Activated CD8-positive, alpha-beta memory T cell treated with anti-CD3 and anti-CD28 coated beads for 36 hours (primary cell): ENCODE results near the gene TFDP2. TPM values are rescaled to one million over a fixed set of nuclear protein-coding genes. Genes with fewer than 3 reads are reported as not detected.
"Not testable (repeated sequence)": the region's sequence is repeated elsewhere in the genome, so short reads cannot be mapped to it uniquely, and the experiment has no call there.

Experiments
- CTCF ChIA-PET: fragments of 350-600 bp; sonication (Branson Sonifier 250); formaldehyde crosslinking; loops from one replicate; lab custom pipeline; 2021; ENCODE audit warnings: antibody characterized with exemption; lab: Charles Lee
- POLR2A ChIA-PET: fragments of 350-600 bp; sonication (Branson Sonifier 250); formaldehyde crosslinking; loops from one replicate; lab custom pipeline; 2021; ENCODE audit warnings: antibody characterized with exemption; lab: Charles Lee
- total RNA-seq, 2 experiments: library from RNA; stranded (reverse); gene quantifications; one replicate each; pipeline ENCODE4 v1.2.3, GENCODE V29; 2021

Gene TFDP2
- total RNA-seq, 2 experiments from 2014 or later = 25.0 to 26.6 TPM

DNA sequence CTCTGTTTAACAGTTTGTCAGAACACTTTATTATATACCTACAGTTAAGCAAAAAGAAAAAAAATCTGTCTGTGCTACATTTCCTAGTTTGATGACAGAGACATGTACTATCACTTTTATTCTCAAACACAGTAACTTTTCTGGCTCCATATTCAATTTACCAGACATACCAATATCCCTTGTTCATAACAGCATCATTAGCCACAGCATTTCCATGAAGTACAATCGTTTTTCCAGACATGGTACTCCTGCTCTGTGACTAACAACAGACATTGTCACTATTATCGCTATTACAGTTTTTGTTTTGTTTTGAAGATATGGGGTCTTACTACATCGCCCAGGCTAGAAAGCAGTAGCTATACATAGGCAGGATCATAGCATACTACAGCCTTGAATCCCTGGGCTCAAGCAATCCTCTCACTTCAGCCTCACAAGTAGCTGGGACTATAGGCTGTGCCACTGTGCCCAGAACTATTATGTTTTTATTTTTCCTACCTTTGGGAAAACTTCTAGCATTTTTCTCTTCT is 14.5 kb downstream of the TFDP2 start:
- ChIA-PET CTCF (no interaction called here), POLR2A (no interaction called here)

DNA sequence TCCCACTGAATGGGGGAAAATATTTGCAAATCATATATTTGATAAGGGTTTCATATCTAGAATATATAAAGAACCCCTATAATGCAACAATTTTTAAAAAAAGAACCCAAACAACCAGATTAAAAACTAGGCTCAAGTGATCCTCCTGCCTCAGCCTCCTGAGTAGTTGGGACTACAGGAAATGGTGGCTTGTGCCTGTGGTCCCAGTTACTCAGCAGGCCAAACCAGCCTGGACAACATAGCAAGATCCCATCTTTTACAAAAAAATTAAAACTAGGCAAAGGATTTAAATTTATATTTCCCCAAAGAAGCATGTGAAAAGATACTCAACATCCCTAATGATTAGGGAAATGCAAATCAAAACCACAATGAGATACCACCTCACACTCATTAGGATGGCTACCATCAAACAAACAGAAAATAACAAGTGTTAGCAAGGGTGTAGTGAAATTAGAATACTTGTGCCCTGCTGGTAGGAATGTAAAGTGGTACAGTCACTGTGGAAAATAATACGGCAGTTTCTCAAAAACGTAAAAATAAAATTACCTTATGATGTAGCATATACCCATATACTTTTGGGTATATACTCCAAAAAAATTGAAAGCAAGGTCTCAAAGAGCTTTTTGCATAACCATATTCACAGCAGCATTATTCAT is 19.7 kb downstream of the TFDP2 start:
- ChIA-PET POLR2A (no interaction called here), CTCF (no interaction called here)

DNA sequence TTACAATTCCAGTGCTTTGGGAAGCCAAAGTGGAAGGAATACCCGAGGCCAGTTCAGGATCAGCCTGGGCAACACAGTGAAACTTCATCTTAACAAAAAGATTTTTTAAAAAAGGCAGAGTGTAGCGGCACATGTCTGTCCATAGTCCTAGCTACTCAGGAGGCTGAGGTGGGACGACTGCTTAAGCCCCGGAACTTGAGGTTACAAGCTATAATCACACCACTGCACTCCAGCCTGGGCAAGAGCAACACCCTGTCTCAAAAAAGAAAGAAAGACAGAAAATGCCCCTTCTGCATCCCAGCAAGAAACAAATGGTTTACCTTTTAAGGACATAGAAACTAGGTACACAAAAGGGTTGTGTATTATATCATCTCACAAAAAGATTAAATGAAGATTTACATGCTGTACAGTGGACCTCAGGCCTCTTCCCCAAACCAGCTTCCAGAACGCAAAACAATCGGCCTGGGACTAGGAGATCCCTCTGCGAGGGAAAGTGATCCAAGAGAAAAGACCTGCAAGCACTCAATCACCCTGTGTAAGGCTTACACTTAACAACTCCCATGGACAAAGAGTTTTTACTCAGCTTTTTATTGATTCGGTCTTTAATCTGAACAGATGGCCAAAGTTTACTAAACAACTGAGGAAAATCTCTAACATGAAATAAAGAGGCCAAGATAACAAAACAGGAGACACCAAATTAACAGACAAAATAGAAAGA is 21.2 kb downstream of the TFDP2 start:
- ChIA-PET CTCF (no interaction called here), POLR2A (no interaction called here)

GRCh38 chr3:142124243-142124642 is 25.1 kb downstream of the TFDP2 start:
- ChIA-PET CTCF (no interaction called here), POLR2A (no interaction called here)

DNA sequence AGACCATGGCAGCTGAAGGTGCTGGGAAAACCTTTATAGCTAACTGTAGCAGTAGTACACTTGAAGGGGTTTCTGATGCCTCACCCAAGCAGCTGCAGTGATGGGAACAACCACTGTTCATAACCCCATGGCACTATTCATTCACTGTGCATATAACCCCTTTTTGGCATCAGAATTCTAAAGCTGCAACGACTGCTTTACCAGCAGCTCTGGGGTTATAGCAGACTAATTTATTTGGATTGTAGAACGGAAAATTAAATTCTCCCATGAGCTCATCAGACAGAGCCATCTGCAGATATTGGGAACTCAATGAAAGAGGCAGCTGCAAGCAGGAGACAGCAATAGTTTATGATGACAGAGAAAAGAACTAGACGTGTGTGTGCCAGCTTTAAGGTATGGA is 28.6 kb downstream of the TFDP2 start:
- CTCF ChIA-PET = interaction anchor here (1.5 kb wide), 1 partner anchor 159 kb away, joined by 7 read pairs; no protein-coding TSS in a partner anchor
- POLR2A ChIA-PET = no interaction called here

- ChIA-PET POLR2A (no interaction called here), CTCF (no interaction called here)
Measured at GRCh38 chr3:142118911-142119310, 30.4 kb downstream of the TFDP2 start.

DNA sequence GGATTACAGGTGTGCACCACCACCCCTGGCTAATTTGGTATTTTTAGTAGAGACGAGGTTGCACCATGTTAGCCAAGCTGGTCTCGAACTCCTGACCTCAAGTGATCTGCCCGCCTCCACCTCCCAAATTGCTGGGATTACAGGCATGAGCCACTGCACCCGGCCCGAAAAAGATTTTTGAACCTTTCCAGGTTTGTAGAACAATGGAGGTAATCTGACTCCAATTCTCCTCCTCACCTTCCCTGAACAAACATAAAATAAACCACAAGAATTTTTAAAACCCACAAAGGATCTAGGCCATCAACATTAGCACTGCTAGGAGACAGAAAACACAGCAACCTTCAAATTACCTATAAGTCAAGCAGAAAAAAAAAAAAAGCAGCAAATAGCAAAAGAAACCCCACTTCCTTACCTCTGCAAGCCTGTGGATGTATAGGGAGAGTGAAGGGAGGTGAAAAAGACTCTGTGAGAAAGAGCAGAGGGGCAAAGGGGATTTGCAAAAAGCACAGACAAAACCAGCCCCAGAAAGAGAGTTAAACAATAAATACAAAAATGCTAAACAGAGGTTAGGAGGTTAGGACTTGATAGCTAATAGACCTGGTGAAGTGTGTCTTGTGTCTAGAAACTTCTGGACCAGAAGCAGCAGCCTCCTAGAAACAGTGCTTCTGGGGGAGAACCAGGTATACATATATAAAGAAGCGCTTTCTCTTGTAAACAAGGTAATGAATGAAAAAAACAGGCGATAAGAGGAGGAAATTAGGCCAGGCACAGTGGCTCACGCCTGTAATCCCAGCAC is 32.1 kb downstream of the TFDP2 start:
- ChIA-PET POLR2A (no interaction called here), CTCF (no interaction called here)

DNA sequence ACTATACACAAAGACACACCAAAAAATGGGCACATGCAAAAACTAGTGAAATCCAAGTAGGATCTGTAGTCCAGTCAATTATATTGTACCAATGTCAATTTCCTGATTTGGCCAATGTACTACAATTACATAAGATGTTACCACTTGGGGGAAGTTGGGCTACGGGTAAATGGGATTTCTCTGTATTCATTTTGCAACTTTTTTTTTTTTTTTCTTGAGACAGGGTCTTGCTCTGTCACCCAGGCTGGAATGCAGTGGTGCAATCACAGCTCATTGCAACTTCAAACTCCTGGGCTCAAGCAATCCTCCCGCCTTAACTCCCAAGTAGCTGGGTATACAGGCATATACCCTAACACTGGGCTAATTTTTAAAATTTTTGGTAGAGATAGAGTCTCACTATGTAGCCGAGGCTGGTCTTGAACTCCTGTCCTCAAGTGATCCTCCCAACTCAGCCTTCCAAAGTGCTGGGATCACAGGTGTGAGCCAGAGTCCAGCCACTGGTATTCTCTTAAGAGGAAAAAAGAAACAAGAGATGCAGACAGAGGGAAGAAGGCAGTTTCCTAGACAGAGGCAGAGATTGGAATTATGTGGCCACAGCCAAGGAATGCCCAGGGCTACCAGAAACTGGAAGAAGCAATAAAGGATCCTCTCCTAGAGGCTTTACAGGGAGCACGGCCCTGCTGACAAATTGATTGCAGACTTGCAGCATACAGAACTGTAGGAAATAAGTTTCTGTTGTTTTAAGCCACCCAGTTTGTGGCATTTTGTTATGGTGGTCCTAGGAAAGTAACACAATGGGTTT is 33.3 kb downstream of the TFDP2 start:
- ChIA-PET POLR2A (no interaction called here), CTCF (no interaction called here)

DNA sequence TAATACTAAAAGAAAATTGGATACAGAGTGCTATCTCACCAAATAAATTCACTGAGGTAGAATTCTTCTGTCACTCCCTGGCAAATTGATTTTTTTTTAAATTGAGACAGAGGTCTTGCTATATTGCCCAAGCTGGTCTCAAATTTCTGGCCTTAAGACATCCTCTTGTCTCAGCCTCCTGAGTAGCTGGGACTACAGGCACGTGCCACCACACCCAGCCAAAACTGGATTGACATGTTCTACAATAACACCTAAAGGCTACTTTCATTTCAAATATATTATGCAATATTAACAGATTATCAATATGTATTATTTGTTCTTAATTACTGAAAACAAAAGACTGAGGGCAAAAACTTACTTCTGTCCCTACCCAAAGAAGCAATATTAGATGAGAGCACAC is 36.7 kb downstream of the TFDP2 start:
- ChIA-PET POLR2A (no interaction called here), CTCF (no interaction called here)

- ChIA-PET CTCF (no interaction called here), POLR2A (no interaction called here)
Measured at GRCh38 chr3:142106548-142106947, 42.8 kb downstream of the TFDP2 start.

- POLR2A ChIA-PET = no interaction called here
- CTCF ChIA-PET = no interaction called here
Measured at GRCh38 chr3:142105991-142106390, 43.4 kb downstream of the TFDP2 start.

GRCh38 chr3:142104763-142105162 is 44.6 kb downstream of the TFDP2 start:
- ChIA-PET POLR2A (no interaction called here), CTCF (no interaction called here)

GRCh38 chr3:142098964-142099363 is 50.4 kb downstream of the TFDP2 start:
- POLR2A ChIA-PET = no interaction called here
- CTCF ChIA-PET = no interaction called here

DNA sequence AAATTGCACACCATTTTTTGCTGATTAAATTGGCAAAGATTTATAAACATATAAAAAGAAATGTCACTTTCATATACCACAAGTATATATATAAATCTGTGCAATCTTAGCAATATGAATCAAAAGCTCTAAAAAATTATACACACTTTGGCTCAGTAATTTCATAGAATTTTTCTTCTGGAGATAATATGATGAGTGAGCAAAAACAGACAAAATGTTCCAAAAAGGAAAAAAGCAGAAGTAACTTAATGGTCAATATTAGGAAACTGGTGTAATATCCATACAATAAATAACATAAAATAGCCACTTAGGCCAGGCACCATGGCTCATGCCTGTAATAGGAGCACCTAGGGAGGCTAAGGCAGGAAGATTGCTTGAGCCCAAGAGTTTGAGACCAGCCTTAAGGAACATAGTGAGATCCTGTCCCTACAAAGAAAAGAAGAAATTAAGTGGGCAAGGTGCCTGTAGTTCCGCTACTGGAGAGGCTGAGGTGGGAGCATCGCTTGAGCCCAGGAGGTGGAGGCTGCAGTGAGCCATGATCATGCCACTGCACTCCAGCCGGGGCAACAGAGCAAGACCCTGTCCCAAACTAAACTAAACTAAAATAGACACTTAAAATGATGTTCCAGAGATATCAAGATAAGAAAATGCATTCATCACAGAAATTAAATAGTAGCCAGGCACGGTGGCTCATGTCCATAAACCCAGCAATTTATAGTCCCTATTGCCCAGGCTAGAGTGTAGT is 52.1 kb downstream of the TFDP2 start:
- CTCF ChIA-PET = no interaction called here
- POLR2A ChIA-PET = no interaction called here

DNA sequence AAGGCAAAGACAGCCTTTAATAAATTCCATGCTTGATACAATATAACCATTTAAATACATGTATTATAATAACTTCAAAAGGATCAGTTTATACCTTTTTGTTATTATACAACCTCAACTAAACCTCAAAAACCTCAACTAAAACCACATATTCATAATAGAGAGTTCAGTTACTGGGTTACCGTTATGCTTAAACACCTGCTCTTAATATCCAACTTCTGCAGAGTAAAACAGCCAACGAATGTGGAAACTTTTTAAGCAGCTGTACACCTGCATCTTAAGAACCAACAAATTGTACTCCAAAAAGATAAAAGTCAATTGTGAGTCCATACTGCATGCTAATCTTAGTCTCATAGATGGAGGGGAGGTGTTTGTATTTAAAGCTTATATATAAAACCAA is 53.5 kb downstream of the TFDP2 start:
- ChIA-PET POLR2A (no interaction called here), CTCF (no interaction called here)

DNA sequence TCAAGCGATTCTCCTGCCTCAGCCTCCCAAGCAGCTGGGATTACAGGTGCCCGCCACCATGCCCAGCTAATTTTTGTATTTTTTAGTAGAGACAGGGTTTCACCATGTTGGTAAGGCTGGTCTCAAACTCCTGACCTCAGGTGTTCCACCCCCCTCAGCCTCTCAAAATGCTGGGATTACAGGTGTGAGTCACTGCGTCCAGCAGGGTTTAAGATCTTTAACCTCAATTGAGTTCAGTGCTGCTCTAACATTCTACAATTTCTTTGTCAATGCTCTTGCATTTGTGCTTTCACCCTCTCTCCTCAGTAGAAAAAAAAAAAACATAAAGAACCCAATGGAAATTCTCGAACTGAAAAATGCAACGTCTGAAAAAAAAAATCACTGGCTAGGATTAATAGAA is 60.4 kb downstream of the TFDP2 start:
- POLR2A ChIA-PET = not testable (repeated sequence)
- CTCF ChIA-PET = interaction anchor here (0.6 kb wide), 1 partner anchor 68 kb away, joined by 4 read pairs; no protein-coding TSS in a partner anchor

GRCh38 chr3:142088522-142088921 is 60.8 kb downstream of the TFDP2 start:
- POLR2A ChIA-PET = no interaction called here
- CTCF ChIA-PET = interaction anchor here (0.6 kb wide), 1 partner anchor 68 kb away, joined by 4 read pairs; no protein-coding TSS in a partner anchor

DNA sequence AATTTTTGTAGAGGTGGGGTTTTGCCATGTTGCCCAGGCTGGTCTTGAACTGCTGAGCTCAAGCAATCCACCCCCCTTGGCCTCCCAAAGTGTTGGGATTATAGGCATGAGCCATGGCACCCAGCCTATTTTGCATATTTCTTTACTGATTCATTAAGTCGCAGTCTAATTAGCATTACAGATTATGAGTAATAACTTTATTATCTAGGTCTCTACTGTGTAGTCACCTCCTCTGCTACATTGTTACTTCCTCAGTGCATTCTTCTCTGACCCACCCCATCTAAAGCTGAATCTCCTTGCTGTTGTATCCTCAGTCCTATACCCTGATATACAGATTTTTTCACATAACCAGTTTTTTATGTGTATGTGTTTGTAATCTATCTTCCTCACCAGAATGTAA is 61.7 kb downstream of the TFDP2 start:
- CTCF ChIA-PET = no interaction called here
- POLR2A ChIA-PET = no interaction called here

- ChIA-PET POLR2A (no interaction called here), CTCF (no interaction called here)
Measured at GRCh38 chr3:142086581-142087090, 62.7 kb downstream of the TFDP2 start.
